IMR-90 (cell line): ENCODE data around the gene CT45A8. TPM values are rescaled to one million over a fixed set of nuclear protein-coding genes. Genes with fewer than 3 reads are reported as not detected.
"Not testable (repeated sequence)": the region's sequence is repeated elsewhere in the genome, so short reads cannot be mapped to it uniquely, and the experiment has no call there.

Experiments used
- ATAC-seq: fragments of 200-7000 bp; cut with Tn5 transposase; 2 replicates; pipeline ENCODE4 v1.9.1; 2020; ENCODE audit warnings: low read depth, mild to moderate bottlenecking, moderate library complexity
- Bru-seq: library from RNA; stranded (reverse); fragments of 400-500 nt; gene quantifications from one replicate; lab custom pipeline; 2021; lab: Mats Ljungman, UMichigan
- BruChase-seq, 2 experiments: library from RNA; stranded (reverse); fragments of 400-500 nt; gene quantifications; one replicate each; lab custom pipeline; 2021; lab: Mats Ljungman, UMichigan
- BruUV-seq: library from RNA; stranded (reverse); fragments of 400-500 nt; replicated peaks from 2 replicates; lab custom pipeline; 2021; lab: Mats Ljungman, UMichigan
- CTCF ChIA-PET: fragments of 300-600 bp; formaldehyde crosslinking; extraction: SDS; loops from one replicate; lab custom pipeline; 2021; ENCODE audit warnings: antibody characterized with exemption; lab: Yijun Ruan, JAX
- POLR2A ChIA-PET: fragments of 300-600 bp; sonication (Branson Sonifier 250); formaldehyde crosslinking; loops from one replicate; lab custom pipeline; 2022; ENCODE audit warnings: antibody characterized with exemption; ENCODE audit not compliant: unreplicated experiment; lab: Charles Lee
- DNase-seq: peaks from one replicate; pipeline ENCODE4 v3.0.0; 2013
- H2AFZ ChIP-seq: replicated peaks from 2 replicates; pipeline ENCODE3; 2013; ENCODE audit warnings: low read length, mild to moderate bottlenecking; ENCODE audit not compliant: poor library complexity
- H2AK5ac ChIP-seq: 2 replicates; pipeline ENCODE4 v1.6.1; 2013; ENCODE audit warnings: low read depth, low read length, inconsistent platforms
- H2AK9ac ChIP-seq: replicated peaks from 2 replicates; pipeline ENCODE3; 2013; ENCODE audit warnings: mild to moderate bottlenecking, low read depth, low read length, moderate library complexity; ENCODE audit not compliant: poor library complexity
- H2BK120ac ChIP-seq: 2 replicates; pipeline ENCODE4 v1.6.1; 2013; ENCODE audit warnings: low read depth, low read length, inconsistent platforms
- H2BK15ac ChIP-seq: 3 replicates; pipeline ENCODE4 v1.6.1; 2013; ENCODE audit warnings: low read depth, low read length, inconsistent platforms
- H2BK20ac ChIP-seq: 2 replicates; pipeline ENCODE4 v1.6.1; 2013; ENCODE audit warnings: low read depth, mild to moderate bottlenecking, inconsistent platforms, low read length, moderate library complexity
- H2BK5ac ChIP-seq: 2 replicates; pipeline ENCODE4 v1.6.1; 2013; ENCODE audit warnings: mild to moderate bottlenecking, low read depth, low read length, inconsistent platforms; ENCODE audit not compliant: poor library complexity, severe bottlenecking
- H3K14ac ChIP-seq: replicated peaks from 2 replicates; pipeline ENCODE4 v1.6.1; 2013; ENCODE audit warnings: low read depth, low read length, inconsistent platforms
- H3K18ac ChIP-seq: 2 replicates; pipeline ENCODE4 v1.6.1; 2013; ENCODE audit warnings: low read depth, low read length, control low read depth
- H3K23ac ChIP-seq: 2 replicates; pipeline ENCODE4 v1.6.1; 2013; ENCODE audit warnings: low read depth, low read length, inconsistent platforms
- H3K27ac ChIP-seq: 2 replicates; pipeline ENCODE4 v1.5.1; 2013; ENCODE audit warnings: mild to moderate bottlenecking, control low read depth, low read length; ENCODE audit not compliant: insufficient read depth
- H3K27me3 ChIP-seq: 2 replicates; pipeline ENCODE4 v1.6.1; 2013; ENCODE audit warnings: low read length; ENCODE audit not compliant: control insufficient read depth, insufficient read depth
- H3K36me3 ChIP-seq: 2 replicates; pipeline ENCODE4 v1.6.1; 2013; ENCODE audit warnings: low read length, mixed read lengths; ENCODE audit not compliant: control insufficient read depth, insufficient read depth
- H3K4ac ChIP-seq: 2 replicates; pipeline ENCODE4 v1.6.1; 2013; ENCODE audit warnings: low read depth, low read length, inconsistent platforms
- H3K4me1 ChIP-seq: 2 replicates; pipeline ENCODE4 v1.6.1; 2013; ENCODE audit warnings: low read length, mixed read lengths; ENCODE audit not compliant: control insufficient read depth, insufficient read depth
- H3K4me2 ChIP-seq: 2 replicates; pipeline ENCODE4 v1.6.1; 2013; ENCODE audit warnings: low read depth, mild to moderate bottlenecking, control low read depth, low read length, moderate library complexity
- H3K4me3 ChIP-seq: 2 replicates; pipeline ENCODE4 v1.5.1; 2013; ENCODE audit warnings: low read depth, mild to moderate bottlenecking, control low read depth, low read length, moderate library complexity; ENCODE audit not compliant: insufficient read depth
- H3K56ac ChIP-seq: 2 replicates; pipeline ENCODE4 v1.6.1; 2013; ENCODE audit warnings: low read length, inconsistent platforms; ENCODE audit not compliant: insufficient read depth; ENCODE audit errors: extremely low read depth
- H3K79me1 ChIP-seq, 2 experiments: 2 replicates each; pipeline ENCODE4 v1.6.1; 2013; ENCODE audit warnings: low read length in 2 of 2, inconsistent platforms in 1 of 2, low read depth in 1 of 2
- H3K9ac ChIP-seq: 2 replicates; pipeline ENCODE4 v1.6.1; 2013; ENCODE audit warnings: low read depth, low read length, control low read depth
- H3K9me1 ChIP-seq: 2 replicates; pipeline ENCODE4 v1.6.1; 2013; ENCODE audit warnings: low read length, inconsistent platforms; ENCODE audit not compliant: insufficient read depth
- H3K9me3 ChIP-seq: 2 replicates; pipeline ENCODE4 v1.6.1; 2013; ENCODE audit warnings: low read length; ENCODE audit not compliant: control insufficient read depth, insufficient read depth
- H4K20me1 ChIP-seq: 2 replicates; pipeline ENCODE4 v1.6.1; 2013; ENCODE audit warnings: low read length, inconsistent platforms; ENCODE audit not compliant: insufficient read depth
- H4K5ac ChIP-seq: 2 replicates; pipeline ENCODE4 v1.6.1; 2013; ENCODE audit warnings: mild to moderate bottlenecking, low read depth, low read length, control low read depth
- H4K8ac ChIP-seq, 2 experiments: 2 replicates each; pipeline ENCODE4 v1.6.1; 2013; ENCODE audit warnings: low read depth in 2 of 2, low read length in 2 of 2, control low read depth in 1 of 2, inconsistent platforms in 1 of 2
- H4K91ac ChIP-seq: 2 replicates; pipeline ENCODE4 v1.6.1; 2013; ENCODE audit warnings: low read depth, low read length, inconsistent platforms; ENCODE audit not compliant: insufficient read depth
- WGBS, 2 experiments: methylation state at CpG; one replicate each; pipeline versions ENCODE4 v1.1.5 to v1.1.7; 2013; ENCODE audit warnings: missing lambda C conversion rate in 2 of 2; ENCODE audit not compliant: insufficient read length in 1 of 2; ENCODE audit errors: extremely low coverage in 2 of 2; 5-methylcytosine and 5-hydroxymethylcytosine counted together
- dilution Hi-C: fragments of 300-500 bp; cut with HindIII; formaldehyde crosslinking; loops from one replicate; pipeline ENCODE4 v1.14.3; 2018; ENCODE audit warnings: low sequenced_read_pairs; ENCODE audit not compliant: unreplicated experiment
- in situ Hi-C: fragments of 300-500 bp; cut with MboI; formaldehyde crosslinking; loops from 3 replicates; pipeline ENCODE4 v1.14.3; 2019; ENCODE audit warnings: low sequenced_read_pairs, inconsistent platforms, mixed read lengths
- intact Hi-C: fragments of 100-400 bp; cut with micrococcal nuclease; formaldehyde crosslinking; loops from 2 replicates; pipeline ENCODE4 v1.10.0; 2022
- long read RNA-seq: library from polyadenylated mRNA; unstranded; transcript quantifications from one replicate; pipeline ENCODE4 v2.0.0, GENCODE V29; 2021; ENCODE audit not compliant: unreplicated experiment
- polyA plus RNA-seq, 3 experiments: library from polyadenylated mRNA; depleted of rRNA; stranded (reverse); fragments of >200 nt; gene quantifications; 2 replicates each; pipeline ENCODE4 v1.2.3, GENCODE V29; 2012; ENCODE audit warnings: low replicate concordance in 1 of 3
- total RNA-seq: library from RNA; depleted of rRNA; stranded (reverse); fragments of >200 nt; gene quantifications from 2 replicates; pipeline ENCODE4 v1.2.3, GENCODE V29; 2012; rRNA removed

CT45A8 gene
- total RNA-seq (not detected in 2 replicates), polyA plus RNA-seq (2012; rRNA removed) (not detected in 2 replicates), Bru-seq, nascent RNA (not detected), BruChase-seq, experiment 1, labeled RNA remaining after a 6-hour chase (not detected), BruChase-seq, experiment 2, labeled RNA remaining after a 2-hour chase (not detected)
- not detected in 2 replicates for polyA plus RNA-seq (2012; cell fraction: cytosol; rRNA removed)
- not detected in 2 replicates for polyA plus RNA-seq (2012; cell fraction: nucleus; rRNA removed; ENCODE audit: low replicate concordance)
- long read RNA-seq, result 0 reads

- DNase-seq, H2AK9ac ChIP-seq, H3K27ac ChIP-seq, H2BK120ac ChIP-seq, POLR2A ChIA-PET, dilution Hi-C loops, H3K9me3 ChIP-seq, H3K36me3 ChIP-seq, H4K5ac ChIP-seq, H3K4me3 ChIP-seq, H2AFZ ChIP-seq, H2BK20ac ChIP-seq, H3K4me1 ChIP-seq, H3K9ac ChIP-seq, H3K27me3 ChIP-seq, H2BK5ac ChIP-seq, intact Hi-C loops, H4K91ac ChIP-seq, ATAC-seq, H4K8ac ChIP-seq, H2AK5ac ChIP-seq, H2BK15ac ChIP-seq, BruUV-seq, H3K56ac ChIP-seq, H3K23ac ChIP-seq, H3K14ac ChIP-seq, H3K4ac ChIP-seq, in situ Hi-C loops, H3K79me1 ChIP-seq, H3K4me2 ChIP-seq, H3K18ac ChIP-seq, H3K9me1 ChIP-seq, H4K20me1 ChIP-seq, CTCF ChIA-PET: not testable (repeated sequence)
- WGBS, 2 experiments, result no CpG with 5 or more reads among the region's 17 CpGs
Observed at GRCh38 chrX:135854438-135854837, at the start of gene CT45A8. CT45A8 (minus strand) TSS chrX:135854538; CDS start chrX:135850783, 3,755 bp downstream.
